Erythroblast (primary cell): ENCODE data around the gene MARCHF6.

Experiments
- GATA1 ChIP-seq: IDR thresholded peaks from 2 replicates; pipeline ENCODE4 v1.6.1; 2011; ENCODE audit warnings: low read depth, mild to moderate bottlenecking, control low read depth, low read length, moderate library complexity
- POLR2A ChIP-seq: IDR thresholded peaks from 2 replicates; pipeline ENCODE4 v1.6.1; 2011; ENCODE audit warnings: mild to moderate bottlenecking, low read length

DNA sequence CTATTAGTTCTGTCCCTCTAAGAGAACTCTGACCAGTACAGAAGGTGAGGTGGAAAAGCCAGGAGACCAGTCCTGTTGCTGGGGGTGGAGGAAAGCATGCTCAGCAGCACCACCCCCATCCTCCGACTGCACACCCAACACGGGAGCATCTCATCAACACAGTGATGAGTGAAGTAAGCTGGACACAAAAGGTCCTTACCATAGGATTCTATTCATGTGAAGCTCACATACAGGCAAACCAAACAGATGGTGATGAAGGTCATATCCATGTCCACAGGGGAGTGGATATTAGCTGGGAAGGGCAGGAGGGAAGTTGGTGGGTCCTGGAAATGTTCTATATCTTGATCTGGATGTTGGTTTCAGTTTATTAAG lies 14.8 kb upstream of the MARCHF6 start:
- TF ChIP-seq GATA1, result no peak
- no peak for TF ChIP-seq POLR2A
